Peyer's patch (tissue), 4 donors: ENCODE data around the gene TIMM22.

Experiments
- CTCF ChIP-seq, 6 experiments: fragments of 450-650 bp in 4 of 6; fragments of 200-600 bp in 2 of 6; sonication (generic) in 1 of 6; IDR thresholded peaks; one replicate each; pipeline ENCODE4 v1.5.1; 2017 to 2019; ENCODE audit warnings: antibody characterized with exemption in 6 of 6, mild to moderate bottlenecking in 3 of 6, moderate library complexity in 1 of 6
- POLR2A ChIP-seq, 2 donors: fragments of 450-650 bp; IDR thresholded peaks; one replicate each; pipeline ENCODE4 v1.5.1; 2017; ENCODE audit warnings: antibody characterized with exemption in 2 of 2, mild to moderate bottlenecking in 2 of 2, moderate library complexity in 2 of 2

- TF ChIP-seq CTCF (IDR thresholded peaks at IDR 0.05) (no peak), POLR2A (IDR thresholded peaks at IDR 0.05) (no peak)
Measured at GRCh38 chr17:976312-976711, 20.6 kb upstream of the TIMM22 start.
